HepG2 (cell line): ENCODE measurements around the gene S100A11. TPM values are rescaled to one million over a fixed set of nuclear protein-coding genes. Genes with fewer than 3 reads are reported as not detected.

Experiments used
- ARHGAP35 ChIP-seq: sonication (generic); formaldehyde crosslinking; IDR thresholded peaks from 2 replicates; pipeline ENCODE4 v1.9.0; 2022; ENCODE audit warnings: mild to moderate bottlenecking, inconsistent platforms, moderate library complexity, missing genetic modification reagents, borderline replicate concordance
- CBFB ChIP-seq: sonication (generic); formaldehyde crosslinking; IDR thresholded peaks from 2 replicates; pipeline ENCODE4 v1.4.0; 2020; ENCODE audit warnings: missing genetic modification reagents
- CCAR2 ChIP-seq: fragments of 200-400 bp; formaldehyde crosslinking; optimal IDR thresholded peaks from 2 replicates; pipeline ENCODE3; 2018; ENCODE audit warnings: low read depth, mild to moderate bottlenecking, low read length, moderate library complexity
- FOXK2 ChIP-seq: fragments of 450-650 bp; IDR thresholded peaks from 2 replicates; pipeline ENCODE4 v1.6.1; 2016
- JARID2 ChIP-seq: sonication (generic); formaldehyde crosslinking; IDR thresholded peaks from 2 replicates; pipeline ENCODE4 v1.8.1; 2023; ENCODE audit warnings: missing genetic modification reagents, inconsistent platforms; ENCODE audit not compliant: insufficient replicate concordance
- MTA1 ChIP-seq: sonication (generic); formaldehyde crosslinking; IDR thresholded peaks from 2 replicates; pipeline ENCODE4 v1.4.0; 2020; ENCODE audit warnings: missing genetic modification reagents, mild to moderate bottlenecking, borderline replicate concordance
- NFKB2 ChIP-seq: sonication (generic); formaldehyde crosslinking; IDR thresholded peaks from 2 replicates; pipeline ENCODE4 v1.4.0; 2020; ENCODE audit warnings: missing genetic modification reagents, borderline replicate concordance
- POLR2AphosphoS5 ChIP-seq: IDR thresholded peaks from 2 replicates; pipeline ENCODE4 v1.6.1; 2012; ENCODE audit warnings: low read depth, low read length
- POLR2G ChIP-seq: fragments of 200-400 bp; formaldehyde crosslinking; IDR thresholded peaks from 2 replicates; pipeline ENCODE4 v1.6.1; 2018; ENCODE audit warnings: mild to moderate bottlenecking, low read depth, low read length, moderate library complexity
- RBFOX2 ChIP-seq: fragments of 200-400 bp; formaldehyde crosslinking; IDR thresholded peaks from 2 replicates; pipeline ENCODE4 v1.6.1; 2017; ENCODE audit warnings: low read depth, mild to moderate bottlenecking, low read length
- RFXAP ChIP-seq: sonication (generic); formaldehyde crosslinking; IDR thresholded peaks from 2 replicates; pipeline ENCODE4 v1.4.0; 2020; ENCODE audit warnings: missing genetic modification reagents, borderline replicate concordance
- SYNCRIP ChIP-seq: fragments of 200-400 bp; formaldehyde crosslinking; IDR thresholded peaks from 2 replicates; pipeline ENCODE4 v1.6.1; 2018; ENCODE audit warnings: mild to moderate bottlenecking, low read depth, low read length; ENCODE audit not compliant: insufficient read depth
- TBX2 ChIP-seq: sonication (generic); formaldehyde crosslinking; IDR thresholded peaks from 2 replicates; pipeline ENCODE4 v1.5.0; 2020; ENCODE audit warnings: missing genetic modification reagents, mild to moderate bottlenecking, borderline replicate concordance
- TGIF2 ChIP-seq: IDR thresholded peaks from 2 replicates; pipeline ENCODE4 v1.6.1; 2016; ENCODE audit warnings: control low read depth, missing compliant biosample characterization
- YEATS4 ChIP-seq: sonication (generic); formaldehyde crosslinking; IDR thresholded peaks from 2 replicates; pipeline ENCODE4 v1.4.0; 2020; ENCODE audit warnings: missing genetic modification reagents, borderline replicate concordance
- ZFP91 ChIP-seq: sonication (generic); formaldehyde crosslinking; IDR thresholded peaks from 2 replicates; pipeline ENCODE4 v1.9.0; 2022; ENCODE audit warnings: missing genetic modification reagents, mild to moderate bottlenecking, borderline replicate concordance
- ZFY ChIP-seq: sonication (generic); formaldehyde crosslinking; IDR thresholded peaks from 2 replicates; pipeline ENCODE4 v1.4.0; 2020; ENCODE audit warnings: missing genetic modification reagents
- ZGPAT ChIP-seq: IDR thresholded peaks from 2 replicates; pipeline ENCODE4 v1.6.1; 2016; ENCODE audit warnings: mild to moderate bottlenecking
- ZNF234 ChIP-seq: sonication (generic); formaldehyde crosslinking; conservative IDR thresholded peaks from 2 replicates; pipeline ENCODE4 v1.5.1; 2020; ENCODE audit warnings: mild to moderate bottlenecking, missing genetic modification reagents
- ZNF703 ChIP-seq: sonication (generic); formaldehyde crosslinking; IDR thresholded peaks from 2 replicates; pipeline ENCODE4 v1.5.1; 2020; ENCODE audit warnings: missing genetic modification reagents, mild to moderate bottlenecking, moderate library complexity, borderline replicate concordance
- ZNF788 ChIP-seq: sonication (generic); formaldehyde crosslinking; IDR thresholded peaks from 2 replicates; pipeline ENCODE4 v1.5.0; 2020; ENCODE audit warnings: mild to moderate bottlenecking, missing genetic modification reagents, borderline replicate concordance
- ZNF790 ChIP-seq: sonication (generic); formaldehyde crosslinking; IDR thresholded peaks from 2 replicates; pipeline ENCODE4 v1.8.0; 2022; ENCODE audit warnings: missing genetic modification reagents, mild to moderate bottlenecking, borderline replicate concordance
- ZSCAN12 ChIP-seq: sonication (generic); formaldehyde crosslinking; IDR thresholded peaks from 2 replicates; pipeline ENCODE4 v1.9.0; 2021; ENCODE audit warnings: mild to moderate bottlenecking, missing genetic modification reagents
- ZSCAN21 ChIP-seq: sonication (generic); formaldehyde crosslinking; IDR thresholded peaks from 2 replicates; pipeline ENCODE4 v1.8.0; 2022; ENCODE audit warnings: mild to moderate bottlenecking, missing genetic modification reagents, moderate library complexity, borderline replicate concordance
- ZSCAN25 ChIP-seq: sonication (generic); formaldehyde crosslinking; IDR thresholded peaks from 2 replicates; pipeline ENCODE4 v1.8.0; 2022; ENCODE audit warnings: mild to moderate bottlenecking, missing genetic modification reagents
- polyA plus RNA-seq, 8 experiments: library from polyadenylated mRNA; depleted of rRNA in 3 of 8; stranded (reverse) in 7 of 8; unstranded in 1 of 8; fragments of >200 nt; fragmentation: Illumina TruSeq in 4 of 8; extraction: Trizol in 4 of 8; gene quantifications; 2 replicates each; pipeline versions ENCODE4 v1.2.1 to v1.2.3, GENCODE V29; 2011 to 2016; ENCODE audit warnings: low read depth in 4 of 8, missing spikeins in 1 of 8, mixed read lengths in 1 of 8; ENCODE audit not compliant: insufficient read depth in 1 of 8
- total RNA-seq, 5 experiments: library from RNA; depleted of rRNA; stranded (reverse); fragments of >200 nt; fragmentation: Illumina TruSeq; extraction: Trizol; gene quantifications; 2 replicates each; pipeline ENCODE4 v1.2.3, GENCODE V29; 2016; ENCODE audit warnings: low read depth in 1 of 5

S100A11 gene
- total and polyA plus RNA-seq, 2 of the 13 experiments (the other 11 are each of a cell fraction or from before 2014, with no cell fraction given): 6.6 to 34.4 TPM

GRCh38 chr1:151993734-151994496 lies 42.9 kb downstream of the S100A11 start, which contains the start of gene S100A10 (continued):
- 0 out of 2 replicates have a peak, but pooled peaks have one; percentile 53 for TF ChIP-seq ZFP91 (CRISPR knock-in tag)
- TF ChIP-seq RFXAP (CRISPR knock-in tag): 0 out of 2 replicates have a peak, but pooled peaks have one; percentile 13
- no peak for TF ChIP-seq JARID2
- peak; percentile 80 for TF ChIP-seq ZSCAN25 (CRISPR knock-in tag)
- TF ChIP-seq ZFY (CRISPR knock-in tag): peak; percentile 51
- TF ChIP-seq ZNF790: peak; percentile 54; the same call in 1 of the 2 replicates
- TF ChIP-seq RBFOX2: peak; percentile 80
- no peak; the same call in 1 of the 2 replicates for TF ChIP-seq ZSCAN21
- TF ChIP-seq MTA1 (CRISPR knock-in tag): 0 out of 2 replicates have a peak, but pooled peaks have one; percentile 14
- no peak for TF ChIP-seq TGIF2 (CRISPR knock-in tag)
- TF ChIP-seq ARHGAP35 (CRISPR knock-in tag): no peak
- 0 out of 2 replicates have a peak, but pooled peaks have one; percentile 26 for TF ChIP-seq NFKB2
- TF ChIP-seq TBX2 (CRISPR knock-in tag): peak; percentile 60
- peak; percentile 64; the same call in 1 of the 2 replicates for TF ChIP-seq ZNF234 (CRISPR knock-in tag)
- no peak for TF ChIP-seq CCAR2
- peak; percentile 31; the same call in 1 of the 2 replicates for TF ChIP-seq ZNF788 (CRISPR knock-in tag)
- peak; percentile 51; the same call in 1 of the 2 replicates for TF ChIP-seq POLR2G
- no peak for TF ChIP-seq SYNCRIP
- TF ChIP-seq POLR2AphosphoS5: 0 out of 2 replicates have a peak, but pooled peaks have one; percentile 21
- TF ChIP-seq ZSCAN12 (CRISPR knock-in tag): no peak
- peak; percentile 49; the same call in 1 of the 2 replicates for TF ChIP-seq ZGPAT (CRISPR knock-in tag)
- TF ChIP-seq YEATS4 (CRISPR knock-in tag): peak; percentile 45
- no peak for TF ChIP-seq ZNF703 (CRISPR knock-in tag)
- no peak for TF ChIP-seq FOXK2
- TF ChIP-seq CBFB (CRISPR knock-in tag): no peak
